GM21528 (cell line): Measurements from ENCODE around the gene ANXA5.

Source experiments
- ATAC-seq: cut with Tn5 transposase; IDR thresholded peaks from one replicate; pipeline ENCODE4 v1.9.1; 2021; ENCODE audit warnings: mild to moderate bottlenecking, moderate library complexity; ENCODE audit not compliant: unreplicated experiment, low FRiP score

Gene ANXA5

GRCh38 chr4:121651597-121651996, 45.2 kb downstream of the ANXA5 start:
- ATAC-seq, result no peak

- no peak for ATAC-seq
Observed at GRCh38 chr4:121650741-121651140, 46.0 kb downstream of the ANXA5 start.

- ATAC-seq, result no peak
Observed at GRCh38 chr4:121648516-121648915, 48.3 kb downstream of the ANXA5 start.

GRCh38 chr4:121642876-121643585, 53.7 kb downstream of the ANXA5 start:
- no peak for ATAC-seq

- ATAC-seq, result no peak
Observed at GRCh38 chr4:121642292-121642691, 54.5 kb downstream of the ANXA5 start.

GRCh38 chr4:121633653-121634052, 63.1 kb downstream of the ANXA5 start:
- ATAC-seq, result no peak

GRCh38 chr4:121632636-121633035, 64.1 kb downstream of the ANXA5 start:
- no peak for ATAC-seq
